ENCODE measurements around the gene DLGAP4.

The DLGAP4 gene

GRCh38 chr20:36266189-36266588 lies 40.0 kb upstream of the DLGAP4 start:
- Histone ChIP-seq H3K27ac (ENCODE audit: low read depth, low read length) (no peak overlapping the region), H3F3A (ENCODE audit: control insufficient read depth, insufficient read depth) (no peaks in the 10 kb centered on the region), H3K4me1 (ENCODE audit: control insufficient read depth, low read length) (no peaks in the 10 kb centered on the region), H3K79me2 (ENCODE audit: control insufficient read depth, low read length) (no peaks in the 10 kb centered on the region), H3K27me3 (ENCODE audit: control insufficient read depth, low read length) (no peaks in the 10 kb centered on the region), H3K9me2 (replicated peaks; ENCODE audit: control insufficient read depth, low read length) (no peaks in the 10 kb centered on the region), H3K4me2 (ENCODE audit: low read length) (no peak overlapping the region), H3K36me3 (ENCODE audit: control insufficient read depth, low read length) (no peaks in the 10 kb centered on the region), H4K20me1 (ENCODE audit: control insufficient read depth, insufficient read depth, low read depth, low read length) (no peaks in the 10 kb centered on the region), H3K4me3 (ENCODE audit: low read length) (no peak overlapping the region), H3K9me3 (ENCODE audit: control insufficient read depth, insufficient read depth, low read length) (no peaks in the 10 kb centered on the region)
- TF ChIP-seq EZH2phosphoT487 (IDR thresholded peaks at IDR 0.05; ENCODE audit: borderline replicate concordance, low read length) (no peak), CTCF (IDR thresholded peaks at IDR 0.05; ENCODE audit: low read depth, low read length, poor library complexity, severe bottlenecking) (no peak)

GRCh38 chr20:36267605-36268381 lies 38.3 kb upstream of the DLGAP4 start:
- Histone ChIP-seq H3K4me1 (ENCODE audit: control insufficient read depth, low read length) (no peaks in the 10 kb centered on the region), H3K36me3 (ENCODE audit: control insufficient read depth, low read length) (no peaks in the 10 kb centered on the region), H4K20me1 (ENCODE audit: control insufficient read depth, insufficient read depth, low read depth, low read length) (no peaks in the 10 kb centered on the region), H3K9me2 (replicated peaks; ENCODE audit: control insufficient read depth, low read length) (no peaks in the 10 kb centered on the region), H3K9me3 (ENCODE audit: control insufficient read depth, insufficient read depth, low read length) (no peaks in the 10 kb centered on the region), H3K79me2 (ENCODE audit: control insufficient read depth, low read length) (no peaks in the 10 kb centered on the region), H3K27ac (ENCODE audit: low read depth, low read length) (no peak overlapping the region), H3F3A (ENCODE audit: control insufficient read depth, insufficient read depth) (no peaks in the 10 kb centered on the region), H3K4me3 (ENCODE audit: low read length) (no peak overlapping the region), H3K4me2 (ENCODE audit: low read length) (no peak overlapping the region), H3K27me3 (ENCODE audit: control insufficient read depth, low read length) (no peaks in the 10 kb centered on the region)
- TF ChIP-seq CTCF (IDR thresholded peaks at IDR 0.05; ENCODE audit: low read depth, low read length, poor library complexity, severe bottlenecking) (no peak), EZH2phosphoT487 (IDR thresholded peaks at IDR 0.05; ENCODE audit: borderline replicate concordance, low read length) (no peak)

- H3K4me2 ChIP-seq (ENCODE audit: low read length) = no peak overlapping the region
- no peak for TF ChIP-seq EZH2phosphoT487 (IDR thresholded peaks at IDR 0.05; ENCODE audit: borderline replicate concordance, low read length)
- TF ChIP-seq CTCF (IDR thresholded peaks at IDR 0.05; ENCODE audit: low read depth, low read length, poor library complexity, severe bottlenecking) = no peak
- H3K27me3 ChIP-seq (ENCODE audit: control insufficient read depth, low read length) = no peaks in the 10 kb centered on the region
Measured at GRCh38 chr20:36268440-36269342, 37.4 kb upstream of the DLGAP4 start.

More at GRCh38 chr20:36268440-36269342, 37.4 kb upstream of the DLGAP4 start:
- Histone ChIP-seq H3K79me2 (ENCODE audit: control insufficient read depth, low read length) (no peaks in the 10 kb centered on the region), H3K27ac (ENCODE audit: low read depth, low read length) (no peak overlapping the region), H3K9me3 (ENCODE audit: control insufficient read depth, insufficient read depth, low read length) (no peaks in the 10 kb centered on the region), H4K20me1 (ENCODE audit: control insufficient read depth, insufficient read depth, low read depth, low read length) (no peaks in the 10 kb centered on the region), H3K4me1 (ENCODE audit: control insufficient read depth, low read length) (no peaks in the 10 kb centered on the region), H3K9me2 (replicated peaks; ENCODE audit: control insufficient read depth, low read length) (no peaks in the 10 kb centered on the region), H3K4me3 (ENCODE audit: low read length) (no peak overlapping the region), H3F3A (ENCODE audit: control insufficient read depth, insufficient read depth) (no peaks in the 10 kb centered on the region), H3K36me3 (ENCODE audit: control insufficient read depth, low read length) (no peaks in the 10 kb centered on the region)

All from DOHH2 (cell line).